ENCODE data around the gene CSRNP3.

GRCh38 chr2:165631089-165631488, 161.6 kb downstream of the CSRNP3 start:
- no peak for TF ChIP-seq CTCF (IDR thresholded peaks at IDR 0.05; ENCODE audit: low read length)
- no peak for TF ChIP-seq EZH2 (IDR thresholded peaks at IDR 0.05; ENCODE audit: borderline replicate concordance, low read length)

Data from OCI-LY1 (cell line).